Measurements from ENCODE around the gene BRSK1. TPM values are rescaled to one million over a fixed set of nuclear protein-coding genes. Genes with fewer than 3 reads are reported as not detected.

Gene BRSK1
- polyA plus RNA-seq, 1 donor, result 5.8 TPM

DNA sequence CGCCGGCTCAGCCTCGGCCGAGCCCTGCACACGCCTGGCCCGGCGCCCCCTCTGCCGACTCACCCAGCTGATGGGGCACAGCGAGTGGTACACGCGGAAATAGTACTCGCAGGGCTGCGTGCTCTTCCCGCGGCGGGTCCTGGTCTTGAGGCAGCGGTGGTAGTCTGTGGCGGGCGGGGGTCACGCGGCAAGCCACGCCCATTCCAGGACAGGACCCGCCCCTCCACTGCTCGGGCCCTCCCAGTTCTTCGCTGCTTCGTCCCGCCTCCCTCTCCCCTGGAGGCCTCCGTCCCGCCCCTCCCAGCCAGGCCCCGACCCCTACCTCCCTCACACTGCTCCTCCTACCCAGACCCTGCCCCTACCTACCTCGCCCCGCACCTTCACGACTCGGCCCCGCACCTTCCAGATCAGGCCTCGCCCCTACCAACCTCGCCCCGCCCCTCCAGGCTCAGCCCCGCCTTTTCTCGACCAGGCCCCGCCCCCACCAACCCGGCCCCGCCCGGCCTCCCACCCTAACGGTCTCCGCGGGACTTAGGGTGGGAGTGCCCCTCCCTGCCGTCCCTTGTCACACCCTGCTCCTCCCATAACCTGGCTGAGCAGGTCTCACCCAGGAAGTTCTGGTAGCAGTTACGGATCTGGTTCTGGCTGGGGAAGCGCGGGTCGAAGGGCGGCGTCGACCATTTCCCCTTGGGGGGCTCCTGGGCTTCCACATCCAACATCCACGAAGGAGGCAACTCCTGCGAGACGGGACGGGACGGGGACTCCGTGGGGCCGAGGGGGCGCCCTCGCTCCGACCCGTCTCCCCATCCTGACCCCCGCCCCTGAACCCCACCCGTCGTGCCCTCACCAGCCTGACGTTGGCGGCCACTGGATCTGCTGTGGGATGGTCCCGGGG, 70.3 kb downstream of the BRSK1 start:
- no peak for DNase-seq

DNA sequence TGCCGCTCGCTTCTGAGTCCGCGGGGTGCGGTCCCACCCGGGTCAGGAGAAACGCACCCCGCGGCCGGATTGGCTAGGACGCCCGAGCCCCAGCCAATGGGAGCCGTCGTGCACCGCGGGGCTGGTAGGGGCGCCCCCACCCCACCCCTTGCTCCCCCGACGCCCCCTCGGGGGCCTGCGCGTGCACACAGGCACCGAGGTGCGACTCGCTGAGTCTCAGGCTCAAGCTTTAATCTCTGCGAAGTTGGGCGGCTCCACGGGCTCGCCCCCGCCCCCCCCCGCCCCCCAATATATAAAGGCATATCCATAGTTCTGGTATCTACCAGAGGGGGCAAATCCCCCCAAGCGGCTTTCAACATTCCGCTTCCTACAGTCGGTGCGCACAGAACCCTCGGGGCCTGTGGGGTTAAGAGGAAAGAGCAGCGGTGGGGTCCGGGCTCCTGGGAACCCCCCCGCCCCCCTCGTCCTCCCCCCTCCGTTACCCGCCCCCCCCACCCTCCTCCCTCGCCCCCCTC, 71.0 kb downstream of the BRSK1 start, which contains the start of gene COX6B2:
Gene COX6B2, minus strand, starts transcription at position 22 of the 515 bp plus-strand sequence. CDS start 198 bp downstream, outside the sequence.
- DNase-seq, result no peak

- no peak for DNase-seq
Measured at GRCh38 chr19:55355213-55355821, 71.5 kb downstream of the BRSK1 start.

GRCh38 chr19:55358493-55358892, 74.7 kb downstream of the BRSK1 start:
- no peak for DNase-seq

DNA sequence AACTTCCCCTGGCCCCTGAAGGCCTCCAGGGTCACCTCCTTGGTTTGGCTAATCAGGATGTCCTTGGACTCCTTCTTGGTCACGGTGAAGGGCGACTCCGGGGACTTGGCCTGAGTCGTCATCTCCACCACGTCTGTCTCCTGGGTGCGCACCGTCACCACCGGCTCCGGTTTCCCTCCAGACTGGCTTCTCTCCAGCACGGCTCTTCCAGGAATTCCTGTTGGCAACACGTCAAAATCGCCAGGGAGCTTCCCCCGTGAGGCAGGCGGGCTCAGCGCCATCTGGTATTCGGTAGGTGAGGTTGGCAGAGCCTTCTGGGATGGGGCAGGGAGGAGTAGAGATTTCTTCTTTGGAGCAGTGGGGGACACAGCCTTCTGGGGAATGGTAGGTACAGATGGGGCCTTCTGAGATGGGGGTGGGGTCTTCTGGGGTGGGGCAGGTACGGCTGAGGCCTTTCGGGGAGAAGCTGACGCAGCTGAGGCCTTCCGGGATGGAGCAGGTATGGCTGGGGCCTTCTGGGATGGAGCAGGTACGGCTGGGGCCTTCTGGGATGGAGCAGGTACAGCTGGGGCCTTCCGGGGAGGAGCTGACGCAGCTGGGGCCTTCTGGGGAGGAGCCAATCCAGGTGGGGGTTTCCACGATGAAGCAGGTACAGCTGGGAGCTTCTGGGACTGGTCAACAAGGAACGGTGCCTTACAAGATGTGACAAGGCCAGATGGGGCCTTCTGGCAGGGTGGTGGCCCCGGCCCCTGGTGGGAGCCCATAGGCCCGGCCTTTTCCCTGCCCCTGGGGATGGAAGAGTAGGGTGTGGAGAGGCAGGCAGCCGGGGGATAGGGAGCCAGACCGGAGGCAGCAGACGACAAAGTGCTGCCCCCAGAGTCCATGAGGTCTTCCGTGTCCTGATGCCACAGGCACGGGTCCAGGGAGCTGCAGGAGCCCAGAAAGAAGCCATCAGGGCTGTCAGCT, 75.4 kb downstream of the BRSK1 start:
- no peak for DNase-seq

- no peak for DNase-seq
Measured at GRCh38 chr19:55360902-55361301, 77.1 kb downstream of the BRSK1 start.

Other genes with a start within 250 kb of the BRSK1 start
- 0.15 TPM for gene GP6, start 245.7 kb upstream of the BRSK1 start, polyA plus RNA-seq (ENCODE audit: insufficient read length)
- gene RDH13, start 220.8 kb upstream of the BRSK1 start, polyA plus RNA-seq (ENCODE audit: insufficient read length), result 14.5 TPM
- 2.6 TPM for gene EPS8L1, start 208.1 kb upstream of the BRSK1 start, polyA plus RNA-seq (ENCODE audit: insufficient read length)
- 74.0 TPM for gene PPP1R12C, start 166.4 kb upstream of the BRSK1 start, polyA plus RNA-seq (ENCODE audit: insufficient read length)
- 516 TPM for gene TNNT1, start 134.8 kb upstream of the BRSK1 start, polyA plus RNA-seq (ENCODE audit: insufficient read length)
- 1.9 TPM for gene TNNI3, start 126.3 kb upstream of the BRSK1 start, polyA plus RNA-seq (ENCODE audit: insufficient read length)
- gene DNAAF3, start 117.4 kb upstream of the BRSK1 start, polyA plus RNA-seq (ENCODE audit: insufficient read length), result 1.2 TPM
- 0.13 TPM for gene SYT5, start 103.7 kb upstream of the BRSK1 start, polyA plus RNA-seq (ENCODE audit: insufficient read length)
- gene PTPRH, start 74.5 kb upstream of the BRSK1 start, polyA plus RNA-seq (ENCODE audit: insufficient read length), result 0.27 TPM
- 2.6 TPM for gene TMEM86B, start 55.2 kb upstream of the BRSK1 start, polyA plus RNA-seq (ENCODE audit: insufficient read length)
- 31.5 TPM for gene PPP6R1, start 25.0 kb upstream of the BRSK1 start, polyA plus RNA-seq (ENCODE audit: insufficient read length)
- 30.6 TPM for gene HSPBP1, start 3.9 kb upstream of the BRSK1 start, polyA plus RNA-seq (ENCODE audit: insufficient read length)
- gene TMEM150B, start 41.3 kb downstream of the BRSK1 start, polyA plus RNA-seq (ENCODE audit: insufficient read length), result 1.3 TPM
- 26.8 TPM for gene KMT5C, start 55.9 kb downstream of the BRSK1 start, polyA plus RNA-seq (ENCODE audit: insufficient read length)
- 0.65 TPM for gene COX6B2, start 70.7 kb downstream of the BRSK1 start, polyA plus RNA-seq (ENCODE audit: insufficient read length)
- not detected for gene GARIN5B, start 79.3 kb downstream of the BRSK1 start, polyA plus RNA-seq (ENCODE audit: insufficient read length)
- gene IL11, start 86.5 kb downstream of the BRSK1 start, polyA plus RNA-seq (ENCODE audit: insufficient read length), result 0.25 TPM
- gene TMEM190, start 92.8 kb downstream of the BRSK1 start, polyA plus RNA-seq (ENCODE audit: insufficient read length), result not detected
- gene TMEM238, start 100.3 kb downstream of the BRSK1 start, polyA plus RNA-seq (ENCODE audit: insufficient read length), result 0.32 TPM
- 1,898 TPM for gene RPL28, start 101.9 kb downstream of the BRSK1 start, polyA plus RNA-seq (ENCODE audit: insufficient read length)
- 47.2 TPM for gene UBE2S, start 123.8 kb downstream of the BRSK1 start, polyA plus RNA-seq (ENCODE audit: insufficient read length)
- 0.18 TPM for gene SHISA7, start 159.3 kb downstream of the BRSK1 start, polyA plus RNA-seq (ENCODE audit: insufficient read length)
- 36.1 TPM for gene ISOC2, start 177.6 kb downstream of the BRSK1 start, polyA plus RNA-seq (ENCODE audit: insufficient read length)
- gene C19orf85, start 180.8 kb downstream of the BRSK1 start, polyA plus RNA-seq (ENCODE audit: insufficient read length), result not detected
- gene ZNF628, start 192.6 kb downstream of the BRSK1 start, polyA plus RNA-seq (ENCODE audit: insufficient read length), result 5.0 TPM
- 29.9 TPM for gene NAT14, start 201.2 kb downstream of the BRSK1 start, polyA plus RNA-seq (ENCODE audit: insufficient read length)
- gene SSC5D, start 204.4 kb downstream of the BRSK1 start, polyA plus RNA-seq (ENCODE audit: insufficient read length), result 13.3 TPM

All from hindlimb muscle (tissue), 1 donor.